HG03045 (cell line): Measurements from ENCODE around the gene IL17RE.
"Not testable (repeated sequence)": the region's sequence is repeated elsewhere in the genome, so short reads cannot be mapped to it uniquely, and the experiment has no call there.

Experiments used
- ATAC-seq: cut with Tn5 transposase; IDR thresholded peaks from one replicate; pipeline ENCODE4 v1.9.1; 2021; ENCODE audit warnings: mild to moderate bottlenecking, moderate library complexity; ENCODE audit not compliant: unreplicated experiment

Gene IL17RE

DNA sequence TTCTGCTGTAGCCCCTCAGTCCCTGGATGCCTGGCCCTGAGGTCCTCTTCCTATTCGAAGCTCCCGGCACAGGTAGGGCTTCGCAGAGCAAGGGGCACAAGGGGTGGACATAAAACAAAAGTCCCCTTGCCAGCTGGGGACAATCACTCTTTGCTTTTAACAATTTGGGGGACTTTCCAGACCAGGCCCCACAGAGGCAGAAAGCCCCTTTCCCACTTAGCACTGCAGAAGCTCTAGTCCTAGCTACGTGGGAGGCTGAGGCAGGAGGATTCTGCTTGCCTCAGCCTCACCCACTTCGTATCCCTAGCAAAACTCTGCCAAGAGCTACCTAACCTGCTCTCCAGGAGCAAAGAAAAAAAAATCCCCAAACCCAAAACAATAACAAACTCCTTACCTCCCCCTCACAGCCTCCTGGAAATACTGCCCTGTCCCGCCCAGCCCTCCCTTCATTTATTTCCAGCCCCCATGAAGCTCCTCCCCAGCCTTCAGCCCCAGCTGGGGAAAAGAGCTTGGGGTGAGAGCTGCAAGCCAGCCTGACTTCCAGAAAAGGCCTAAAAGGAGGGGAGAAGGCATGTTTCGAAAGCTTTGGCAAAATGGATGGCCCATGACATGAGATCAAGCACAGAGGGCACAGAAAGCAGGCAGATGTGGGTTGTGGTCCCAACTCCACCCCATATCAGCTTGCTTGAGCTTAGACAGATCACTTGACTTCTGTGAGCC, 22.7 kb upstream of the IL17RE start, which contains the start of gene CIDEC:
Gene CIDEC, minus strand, starts transcription at position 424 of the 720 bp plus-strand sequence. CDS start 1,767 bp downstream, outside the sequence.
- no peak for ATAC-seq

DNA sequence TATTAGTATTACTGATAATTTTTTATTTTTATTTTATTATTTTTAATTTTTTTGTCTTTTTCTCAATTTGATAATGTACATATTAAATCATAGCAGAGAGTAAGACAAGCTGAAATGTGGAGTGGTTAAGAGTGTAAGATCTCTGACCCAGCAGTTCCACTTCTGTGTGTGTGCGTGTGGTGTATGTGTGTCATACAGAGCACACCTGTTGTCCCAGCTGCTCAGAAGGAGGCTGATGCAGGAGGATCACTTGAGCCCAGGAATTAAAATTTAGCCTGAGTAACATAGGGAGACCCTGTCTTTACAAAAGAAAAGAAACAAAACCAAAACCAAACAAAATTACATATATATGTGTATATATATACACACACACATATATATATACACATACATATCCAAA, 21.2 kb upstream of the IL17RE start:
- no peak for ATAC-seq

DNA sequence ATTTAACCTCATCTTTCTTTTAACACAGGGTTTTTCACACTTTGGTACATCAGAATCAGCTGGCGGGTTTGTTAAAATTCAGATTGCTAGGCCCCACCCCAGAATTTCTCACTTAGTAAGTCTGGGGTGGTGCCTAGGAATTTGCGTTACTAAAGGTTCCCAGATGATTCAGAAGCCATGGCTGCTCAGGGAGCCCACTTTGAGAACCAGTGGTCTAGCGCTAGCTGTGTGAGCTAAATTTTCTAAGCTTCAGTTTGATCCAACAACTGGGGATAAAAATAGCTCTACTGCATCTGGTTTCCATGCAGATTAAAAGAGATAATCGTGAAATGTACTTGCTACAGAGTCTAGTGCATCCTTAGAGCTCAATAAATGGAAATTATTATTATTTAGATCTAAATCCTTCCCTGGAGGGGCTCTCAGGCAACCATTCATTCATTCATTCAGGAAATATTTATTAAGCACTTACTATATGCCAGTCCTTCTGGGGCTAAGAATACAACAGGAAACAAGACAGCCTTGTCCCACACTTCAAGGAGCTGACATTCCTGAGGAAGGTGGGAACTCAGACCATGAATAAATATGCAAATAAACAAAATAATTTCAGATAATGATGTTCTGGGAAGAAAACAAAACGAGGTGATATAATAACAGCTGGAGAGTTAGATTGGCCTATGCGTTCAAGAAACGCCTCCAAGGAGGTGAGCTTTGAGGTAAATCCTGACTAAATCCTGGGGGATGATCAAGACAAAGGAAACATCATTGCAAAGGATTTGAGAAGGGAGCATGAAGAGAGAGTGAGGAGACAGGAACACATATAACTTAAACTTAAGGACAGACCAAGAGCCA, 18.7 kb upstream of the IL17RE start:
- no peak for ATAC-seq

DNA sequence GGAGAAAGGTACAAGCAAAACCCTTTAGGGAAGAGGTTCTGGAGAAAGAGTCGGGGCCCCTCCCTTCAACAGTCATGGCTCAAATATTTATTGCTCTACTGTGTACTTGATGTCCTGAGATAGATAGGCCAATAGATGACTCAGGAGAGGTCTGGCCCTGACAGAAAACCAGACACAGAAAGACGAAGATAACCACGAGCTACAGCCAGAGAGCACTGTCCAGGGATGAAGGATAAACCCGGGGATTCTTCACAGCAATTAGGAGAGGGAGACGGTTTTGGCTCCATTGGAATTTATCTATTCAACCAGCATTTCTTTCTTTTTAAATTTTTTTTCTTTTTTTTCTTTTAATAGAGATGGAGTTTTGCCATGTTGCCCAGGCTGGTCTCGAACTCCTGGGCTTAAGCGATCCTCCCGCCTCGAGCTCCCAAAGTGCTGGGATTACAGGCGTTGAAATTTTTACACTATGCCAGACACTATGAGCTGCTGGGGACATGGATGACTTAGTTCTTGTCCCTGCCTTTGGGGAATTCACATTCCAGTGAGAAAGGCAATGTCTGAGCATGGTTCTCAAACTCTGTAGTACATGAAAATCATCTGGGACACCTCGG, 18.0 kb upstream of the IL17RE start:
- no peak for ATAC-seq

DNA sequence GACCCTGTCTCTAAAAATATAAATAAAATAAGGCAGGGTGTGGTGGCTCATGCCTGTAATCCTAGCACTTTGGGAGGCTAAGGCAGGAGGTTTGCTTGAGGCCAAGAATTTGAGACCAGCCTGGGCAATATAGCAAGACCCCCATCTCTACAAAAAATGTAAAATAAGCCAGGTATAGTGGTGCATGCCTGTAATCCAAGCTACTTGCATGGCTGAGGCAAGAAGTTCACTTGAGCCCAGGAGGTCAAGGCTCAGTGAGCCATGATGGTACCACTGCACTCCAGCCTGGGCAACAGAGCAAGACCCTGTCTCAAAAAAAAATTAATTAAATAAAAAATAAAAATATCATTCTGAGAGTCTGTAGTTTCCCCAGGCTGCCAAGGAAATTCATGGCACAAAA, 16.3 kb upstream of the IL17RE start:
- ATAC-seq = no peak

DNA sequence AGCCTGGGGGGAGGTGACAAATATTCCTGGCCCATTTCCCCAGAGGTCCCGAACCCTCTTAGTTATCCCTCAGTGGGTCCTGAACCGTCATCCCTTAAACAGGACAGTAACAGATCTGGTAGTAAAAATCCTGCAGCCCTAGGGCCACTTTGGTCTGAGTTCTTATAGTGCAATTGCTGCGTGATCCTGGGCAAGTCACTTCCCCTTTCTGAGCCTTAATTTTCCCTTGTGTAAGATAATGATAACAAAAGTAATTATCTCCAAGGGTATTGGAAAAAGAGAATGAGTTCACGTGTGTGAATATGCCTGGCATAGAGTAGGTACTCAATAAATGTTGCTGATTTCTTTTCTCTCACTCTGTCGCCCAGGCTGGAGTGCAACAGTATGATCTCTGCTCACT, 15.2 kb upstream of the IL17RE start:
- no peak for ATAC-seq

DNA sequence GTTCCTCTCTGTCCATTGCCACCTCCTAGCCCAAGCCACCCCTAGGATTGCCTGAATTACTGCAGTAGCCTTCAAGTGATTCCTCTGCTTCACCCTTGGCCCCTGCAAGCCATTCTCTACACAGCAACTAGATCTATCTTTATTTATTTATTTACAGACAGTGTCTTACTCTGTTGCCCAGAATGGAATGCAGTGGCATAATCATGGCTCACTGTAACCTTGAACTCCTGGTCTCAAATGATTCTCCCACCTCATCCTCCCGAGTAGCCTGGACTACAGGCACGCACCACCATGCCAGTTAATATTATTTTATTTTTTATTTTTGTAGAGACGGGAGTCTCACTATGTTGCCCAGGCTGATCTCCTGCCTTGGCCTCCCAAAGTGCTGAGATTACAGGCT, 14.1 kb upstream of the IL17RE start:
- ATAC-seq = no peak

DNA sequence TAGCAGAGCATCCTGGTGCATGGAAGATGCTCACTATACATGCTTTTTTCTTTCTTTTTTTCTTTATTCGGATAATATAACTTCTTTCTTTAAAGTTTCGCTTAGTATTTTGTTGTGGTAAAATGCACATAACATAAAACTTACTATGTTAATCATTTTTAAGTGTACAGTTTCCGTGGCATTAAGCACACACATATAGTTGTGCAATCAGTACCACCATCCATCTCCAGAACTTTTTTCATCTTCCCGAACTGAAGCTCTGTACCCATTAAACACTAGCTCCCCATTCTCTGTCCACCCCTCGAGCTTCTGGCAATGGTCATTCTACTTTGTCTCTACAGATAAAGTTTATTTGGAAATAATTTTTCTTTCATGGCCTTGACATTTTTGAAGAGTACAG, 13.2 kb upstream of the IL17RE start:
- no peak for ATAC-seq

DNA sequence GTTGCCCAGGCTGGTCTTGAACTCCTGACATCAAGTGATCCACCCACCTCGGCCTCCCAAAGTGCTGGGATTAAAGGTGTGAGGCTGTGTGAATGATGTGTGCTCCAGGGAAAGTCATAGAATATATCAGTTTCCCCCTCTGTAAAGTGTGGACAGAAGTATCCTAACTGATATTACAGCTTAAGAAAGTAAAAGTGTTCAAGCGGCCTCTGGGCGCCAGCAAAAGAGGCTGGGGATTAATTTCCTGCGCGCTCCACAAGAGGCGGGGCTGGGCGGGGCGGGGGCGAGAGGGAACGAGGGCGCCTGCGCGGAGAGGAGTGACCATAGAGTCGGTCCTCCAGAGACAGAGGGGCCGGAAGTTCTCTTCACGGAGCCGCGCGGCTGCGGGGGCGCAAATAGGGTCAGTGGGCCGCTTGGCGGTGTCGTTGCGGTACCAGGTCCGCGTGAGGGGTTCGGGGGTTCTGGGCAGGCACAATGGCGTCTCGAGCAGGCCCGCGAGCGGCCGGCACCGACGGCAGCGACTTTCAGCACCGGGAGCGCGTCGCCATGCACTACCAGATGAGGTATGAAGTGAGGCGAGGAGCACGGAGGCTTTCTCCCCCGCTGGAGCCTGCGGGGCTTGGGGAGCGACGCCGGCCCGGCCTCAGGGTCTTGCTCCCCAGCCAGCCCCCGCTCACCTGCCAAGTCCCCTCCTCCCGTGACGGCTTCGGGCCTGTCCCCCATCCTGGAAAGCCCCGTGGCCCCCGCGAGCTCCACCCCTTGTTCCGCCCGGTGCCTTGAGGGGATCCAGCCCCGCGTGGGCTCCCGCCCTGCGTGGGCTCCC, 12.2 kb upstream of the IL17RE start, which contains the start of gene JAGN1:
Gene JAGN1, plus strand, starts transcription at position 362 of the 823 bp plus-strand sequence. Its CDS starts 113 bp downstream, at position 475.
- ATAC-seq = peak; percentile 87

DNA sequence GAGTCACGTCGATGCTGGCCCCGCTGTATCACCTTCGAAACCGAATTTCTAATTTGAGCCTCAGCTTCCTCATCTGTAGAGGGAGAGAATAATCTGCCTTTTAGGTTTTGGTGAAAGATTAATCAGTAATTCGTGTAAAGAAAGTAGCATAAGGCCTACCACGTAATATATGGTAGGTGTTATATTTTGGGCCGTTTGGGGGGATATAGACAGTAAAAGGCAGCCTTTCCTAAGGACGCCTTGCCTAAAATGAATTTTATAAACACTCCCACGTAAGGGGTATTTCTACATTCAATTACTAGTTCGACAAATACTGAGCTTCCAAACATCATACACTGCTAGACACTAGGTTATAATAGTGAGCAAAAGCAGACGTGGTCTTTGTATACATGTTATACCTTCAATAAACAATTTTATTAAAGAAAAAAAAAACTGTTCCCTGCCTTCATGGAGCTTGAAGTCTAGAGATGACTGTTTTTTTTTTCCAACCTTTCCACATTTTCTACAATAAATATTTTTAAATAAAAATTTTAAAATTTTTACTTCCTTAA, 11.5 kb upstream of the IL17RE start:
- no peak for ATAC-seq

DNA sequence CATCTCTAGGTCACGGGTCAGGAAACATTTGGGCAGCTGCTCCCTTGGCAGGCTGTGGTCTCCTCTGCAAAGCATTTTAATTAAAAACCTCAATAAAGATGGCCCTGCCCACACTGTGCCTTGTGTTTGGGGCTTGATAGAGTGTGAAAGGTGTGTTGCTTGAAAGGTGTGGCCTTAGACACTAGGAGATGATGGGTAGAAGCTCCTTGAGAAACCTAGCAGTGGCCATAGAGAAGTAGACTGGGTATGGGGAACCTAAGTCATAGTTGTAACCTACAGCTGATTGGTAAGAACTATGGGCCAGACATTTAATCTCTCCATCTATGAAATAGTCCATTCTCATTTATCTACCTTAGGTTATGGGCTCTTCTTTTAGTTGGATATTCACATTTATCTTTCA, 8.9 kb upstream of the IL17RE start:
- ATAC-seq = no peak

DNA sequence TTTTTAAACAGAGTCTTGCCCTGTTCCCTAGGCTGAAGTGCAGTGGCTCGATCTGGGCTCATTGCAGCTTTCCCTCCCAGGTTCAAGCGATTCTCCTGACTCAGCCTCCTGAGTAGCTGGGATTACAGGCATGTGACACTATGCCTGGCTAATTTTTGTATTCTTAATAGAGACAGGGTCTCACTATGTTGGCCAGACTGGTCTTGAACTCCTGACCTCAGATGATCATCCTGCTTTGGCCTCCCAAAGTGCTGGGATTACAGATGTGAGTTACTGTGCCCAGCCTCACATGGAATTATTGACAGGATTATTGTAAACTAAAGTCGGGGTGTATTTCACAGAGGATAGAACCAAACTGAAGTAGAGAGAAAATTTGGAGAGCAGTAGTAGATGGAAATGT, 6.9 kb upstream of the IL17RE start:
- not testable (repeated sequence) for ATAC-seq

DNA sequence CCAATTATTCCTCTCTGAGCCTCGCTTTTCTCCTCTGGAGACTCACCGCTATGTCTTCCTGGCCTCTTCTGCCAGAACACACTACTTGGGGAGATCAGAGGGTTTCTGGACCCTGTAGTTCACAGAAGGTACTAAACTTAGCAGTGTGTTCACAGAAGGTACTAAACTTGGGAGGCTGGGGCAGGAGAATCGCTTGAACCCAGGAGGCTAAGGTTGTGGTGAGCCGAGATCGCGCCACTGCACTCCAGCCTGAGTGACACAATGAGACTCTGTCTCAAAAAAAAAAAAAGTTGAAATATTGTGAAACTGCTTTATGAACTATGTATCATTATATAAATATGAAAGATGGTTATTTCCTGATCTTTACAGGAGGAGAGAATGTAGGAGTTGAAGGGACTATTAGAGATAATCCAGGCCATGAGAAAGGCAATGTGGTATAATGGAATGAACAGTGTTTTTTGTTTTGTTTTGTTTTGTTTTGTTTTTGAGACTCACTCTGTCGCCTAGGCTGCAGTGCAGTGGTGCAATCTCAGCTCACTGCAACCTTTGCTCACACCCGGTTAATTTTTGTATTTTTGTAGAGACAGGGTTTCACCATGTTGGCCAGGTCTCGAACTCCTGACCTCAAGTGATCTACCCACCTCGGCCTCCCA, 5.8 kb upstream of the IL17RE start:
- ATAC-seq = not testable (repeated sequence)

DNA sequence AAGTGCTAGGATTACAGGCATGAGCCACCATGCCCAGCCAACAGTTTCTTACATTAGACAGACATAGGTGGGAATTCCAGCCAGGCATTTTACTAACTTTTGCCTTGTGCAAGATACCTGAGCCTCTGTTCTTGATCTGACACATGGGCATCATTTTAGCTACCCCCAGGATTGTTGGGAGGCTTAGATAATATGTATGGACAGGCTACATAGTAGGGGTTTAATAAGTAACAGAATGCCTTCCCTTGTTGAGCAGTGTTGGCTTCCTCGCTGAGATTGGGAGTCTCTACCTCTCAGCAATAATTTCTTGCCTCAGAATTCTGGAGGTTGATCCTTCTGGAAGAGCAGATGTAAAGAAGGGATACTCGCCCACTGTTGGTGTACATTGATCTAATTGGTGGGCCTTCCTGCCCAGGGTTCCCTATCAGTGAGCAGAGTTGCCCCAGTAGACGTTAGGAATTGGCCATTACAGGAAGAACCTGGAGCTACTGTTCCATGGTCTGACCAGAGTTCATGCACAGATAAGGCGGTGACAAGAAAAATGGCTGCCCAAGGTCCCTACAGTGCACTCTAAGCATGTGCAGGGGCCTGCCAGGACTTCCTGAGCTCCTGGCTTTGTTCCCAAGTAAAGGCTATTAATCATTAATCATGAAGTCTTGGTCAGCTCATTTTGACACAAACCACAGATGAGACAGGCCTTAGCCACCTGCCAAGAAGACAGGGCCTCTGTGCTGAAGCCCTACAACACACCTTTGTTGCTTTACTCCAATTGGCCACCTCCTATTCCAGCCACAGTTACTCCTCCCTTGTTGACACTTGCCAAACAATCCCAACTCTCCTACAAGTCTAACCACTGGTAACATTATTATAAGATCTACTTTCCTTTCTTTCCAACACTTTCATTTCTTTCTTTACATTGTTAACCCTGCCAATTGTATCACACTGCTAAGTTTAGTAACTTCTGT, 5.0 kb upstream of the IL17RE start:
- no peak for ATAC-seq

DNA sequence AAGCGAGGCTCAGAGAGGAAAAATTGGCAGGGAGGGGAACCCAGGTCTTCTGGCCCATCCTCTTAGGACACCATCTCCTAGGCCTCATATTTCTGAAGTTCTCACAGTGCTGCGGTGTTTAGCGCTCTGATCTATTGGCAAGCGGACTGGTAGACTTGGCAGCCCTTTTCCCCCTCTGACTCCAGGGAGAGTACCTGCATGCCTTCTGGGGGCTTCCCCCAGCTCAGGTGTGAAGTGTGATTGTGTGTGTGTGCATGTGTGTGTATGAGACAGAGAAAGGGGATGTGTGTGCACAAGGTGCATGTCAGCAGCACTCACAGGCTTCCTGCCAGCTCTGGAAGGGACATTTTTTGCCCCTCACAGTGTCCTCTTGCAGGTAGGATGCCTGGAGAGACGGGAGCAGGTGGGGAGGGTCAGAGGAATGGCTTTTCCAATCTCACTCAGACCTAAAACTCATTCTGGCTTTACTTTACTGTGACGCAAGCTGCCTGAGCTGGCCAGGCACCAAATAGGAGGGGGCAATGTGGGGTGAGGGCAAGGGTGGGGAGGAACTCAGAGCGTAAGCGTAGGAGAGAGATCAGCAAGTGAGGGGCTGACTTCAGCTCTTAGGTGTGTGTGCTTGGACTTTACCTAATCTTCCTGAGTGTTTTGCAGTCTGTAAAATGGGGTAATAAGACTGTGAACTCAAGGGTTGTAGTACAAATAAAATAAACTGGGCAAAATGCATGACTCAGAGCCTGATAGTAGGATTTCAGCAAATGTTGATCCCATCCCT, 4.0 kb upstream of the IL17RE start:
- no peak for ATAC-seq

DNA sequence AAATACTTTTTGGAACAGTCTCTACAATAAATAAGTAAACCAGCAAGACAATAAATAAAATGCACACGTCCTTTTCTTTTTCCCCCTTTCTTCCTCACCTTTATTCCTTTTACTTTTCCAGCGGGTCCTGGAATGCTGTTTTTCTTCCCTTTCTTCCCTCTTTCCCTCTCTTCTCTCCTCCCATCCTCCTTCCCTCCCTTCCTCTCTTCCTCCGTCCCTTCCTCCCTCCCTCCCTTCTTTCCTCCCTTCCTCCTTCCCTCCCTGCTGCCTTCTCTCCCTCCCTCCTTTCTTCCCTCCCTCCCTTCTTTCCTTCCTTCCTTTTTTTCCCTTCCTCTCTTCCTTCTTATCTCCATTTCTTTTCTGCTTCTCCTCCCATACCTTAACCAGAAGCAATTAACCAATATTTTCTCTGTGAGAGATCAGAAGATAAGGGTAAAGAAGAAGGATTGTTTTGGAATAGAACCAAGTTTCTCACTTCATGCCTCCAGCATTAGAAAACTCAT, 3.3 kb upstream of the IL17RE start:
- no peak for ATAC-seq

DNA sequence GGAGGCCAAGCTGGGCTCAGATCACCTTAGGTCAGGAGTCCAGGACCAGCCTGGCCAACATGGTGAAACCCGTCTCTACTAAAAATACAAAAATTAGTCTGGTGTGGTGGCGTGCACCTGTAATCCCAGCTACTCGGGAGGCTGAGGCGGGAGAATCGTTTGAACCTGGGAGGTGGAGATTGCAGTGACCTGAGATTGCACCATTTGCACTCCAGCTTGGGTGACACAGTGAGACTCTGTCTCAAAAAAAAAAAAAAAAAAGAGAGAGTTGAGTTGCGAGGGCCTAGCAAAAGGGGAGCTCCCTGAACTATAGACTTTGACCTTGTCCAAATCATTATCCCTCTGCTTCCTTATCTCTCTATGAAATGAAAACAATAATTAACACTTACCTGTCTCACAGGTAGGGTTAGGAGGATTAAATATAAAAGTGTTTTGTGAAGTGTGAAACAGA, 1.7 kb upstream of the IL17RE start:
- ATAC-seq = not testable (repeated sequence)

DNA sequence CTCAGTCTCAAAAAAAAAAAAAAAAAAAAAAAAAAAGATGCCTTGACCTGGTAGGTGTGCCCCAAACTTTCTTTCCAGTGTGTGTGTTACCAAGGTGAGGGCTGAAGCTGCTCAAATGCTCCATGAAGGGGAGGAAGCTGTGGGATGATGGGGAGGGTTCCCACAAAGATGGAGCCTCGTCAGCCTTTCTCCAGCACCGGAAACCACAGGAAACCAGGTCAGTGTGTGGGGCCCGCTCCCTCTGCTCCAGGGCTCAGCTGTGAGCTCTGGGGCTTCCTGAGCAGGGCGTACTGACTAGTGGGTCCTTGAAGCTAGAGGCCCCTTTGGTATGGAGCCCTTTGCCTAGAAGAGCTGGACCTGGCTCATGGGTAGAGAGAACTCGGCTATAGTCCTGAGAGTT, 681 bp upstream of the IL17RE start:
- ATAC-seq = no peak
